Endothelial cell of umbilical vein (primary cell): Measurements from ENCODE around the gene SEMA4B. TPM values are rescaled to one million over a fixed set of nuclear protein-coding genes. Genes with fewer than 3 reads are reported as not detected.

Experiments used
- BruUV-seq: library from RNA; stranded (reverse); fragments of 400-500 nt; replicated peaks from 2 replicates; lab custom pipeline; 2021; lab: Mats Ljungman, UMichigan
- CTCF ChIA-PET: fragments of 300-600, 350-600 bp; sonication (Branson Sonifier 250); formaldehyde crosslinking; loops from one replicate; lab custom pipeline; 2021; ENCODE audit warnings: antibody characterized with exemption, inconsistent platforms; lab: Charles Lee
- POLR2A ChIA-PET: fragments of 300-600, 350-600 bp; sonication (Branson Sonifier 250); formaldehyde crosslinking; loops from one replicate; lab custom pipeline; 2021; ENCODE audit warnings: antibody characterized with exemption, inconsistent platforms; lab: Charles Lee
- DNase-seq: peaks from one replicate; pipeline ENCODE4 v3.0.0-alpha.2; 2011; ENCODE audit warnings: low read depth, low spot score
- FAIRE-seq: peaks from 2 replicates; lab custom pipeline; 2011; peaks lifted over from hg19 to GRCh38; lab: Jason Lieb, UNC
- H2AFZ ChIP-seq: 2 replicates; pipeline ENCODE4 v1.6.0; 2012; ENCODE audit warnings: low read depth, low read length, control low read depth, inconsistent platforms
- H3K27ac ChIP-seq: 2 replicates; pipeline ENCODE4 v1.5.1; 2011; ENCODE audit warnings: low read depth, mild to moderate bottlenecking, control low read depth, low read length, moderate library complexity; ENCODE audit not compliant: insufficient read depth
- H3K27me3 ChIP-seq, 2 experiments: 2 replicates each; pipeline versions ENCODE4 v1.6.0 to v1.6.1; 2011; ENCODE audit warnings: low read length in 2 of 2, mixed read lengths in 1 of 2; ENCODE audit not compliant: control insufficient read depth in 2 of 2, insufficient read depth in 2 of 2
- H3K36me3 ChIP-seq, 2 experiments: 2 replicates in 1 of 2; 3 replicates in 1 of 2; pipeline ENCODE4 v1.5.1; 2011; ENCODE audit warnings: low read length in 2 of 2, mild to moderate bottlenecking in 1 of 2, moderate library complexity in 1 of 2; ENCODE audit not compliant: control insufficient read depth in 2 of 2, insufficient read depth in 2 of 2; ENCODE audit errors: extremely low read depth in 1 of 2
- H3K4me1 ChIP-seq: 3 replicates; pipeline ENCODE4 v1.5.1; 2011; ENCODE audit warnings: mild to moderate bottlenecking, low read length; ENCODE audit not compliant: control insufficient read depth, insufficient read depth; ENCODE audit errors: extremely low read depth
- H3K4me2 ChIP-seq: 2 replicates; pipeline ENCODE4 v1.6.1; 2011; ENCODE audit warnings: low read length, control low read depth, mixed read lengths; ENCODE audit not compliant: insufficient read depth
- H3K4me3 ChIP-seq, 3 experiments: fragments of 200-600 bp in 1 of 3; sonication (generic), shearing (Covaris generic) in 1 of 3; replicated peaks in 1 of 3; 2 replicates each; pipeline ENCODE4 v1.5.1; 2011 to 2016; ENCODE audit warnings: control low read depth in 3 of 3, low read length in 3 of 3, mild to moderate bottlenecking in 2 of 3, inconsistent platforms in 1 of 3, low read depth in 1 of 3, moderate library complexity in 1 of 3; ENCODE audit not compliant: insufficient read depth in 1 of 3
- H3K79me2 ChIP-seq: 2 replicates; pipeline ENCODE4 v1.6.0; 2012; ENCODE audit warnings: low read length, inconsistent platforms; ENCODE audit not compliant: control insufficient read depth, insufficient read depth
- H3K9ac ChIP-seq: replicated peaks from 2 replicates; pipeline ENCODE3; 2011; ENCODE audit warnings: low read length, control low read depth; ENCODE audit not compliant: insufficient read depth; ENCODE audit errors: extremely low read depth
- H3K9me1 ChIP-seq: replicated peaks from 3 replicates; pipeline ENCODE4 v1.6.0; 2011; ENCODE audit warnings: mild to moderate bottlenecking, low read length; ENCODE audit not compliant: control insufficient read depth, insufficient read depth; ENCODE audit errors: extremely low read depth
- H3K9me3 ChIP-seq: replicated peaks from 2 replicates; pipeline ENCODE4 v1.5.1; 2012; ENCODE audit warnings: low read length, inconsistent platforms; ENCODE audit not compliant: control insufficient read depth, insufficient read depth
- H4K20me1 ChIP-seq: replicated peaks from 2 replicates; pipeline ENCODE3; 2011; ENCODE audit warnings: mild to moderate bottlenecking, low read length; ENCODE audit not compliant: control insufficient read depth, insufficient read depth; ENCODE audit errors: extremely low read depth
- CTCF ChIP-seq, 2 donors: IDR thresholded peaks; 1 replicate in 1 of 2; 2 replicates in 1 of 2; pipeline ENCODE4 v1.5.1; 2011; ENCODE audit warnings: low read length in 2 of 2, mild to moderate bottlenecking in 2 of 2, moderate library complexity in 2 of 2, control low read depth in 1 of 2, inconsistent platforms in 1 of 2, low read depth in 1 of 2; ENCODE audit not compliant: insufficient read depth in 1 of 2; ENCODE audit errors: extremely low read depth in 1 of 2
- EZH2 ChIP-seq: IDR thresholded peaks from 2 replicates; pipeline ENCODE4 v1.6.1; 2012; ENCODE audit warnings: borderline replicate concordance, low read depth, mild to moderate bottlenecking, moderate library complexity, low read length, inconsistent platforms; ENCODE audit not compliant: severe bottlenecking
- FOS ChIP-seq: IDR thresholded peaks from 2 replicates; pipeline ENCODE4 v1.6.1; 2011; ENCODE audit warnings: mild to moderate bottlenecking, low read length, moderate library complexity, borderline replicate concordance; ENCODE audit not compliant: insufficient read depth
- GATA2 ChIP-seq: IDR thresholded peaks from 2 replicates; pipeline ENCODE4 v1.7.0; 2011; ENCODE audit warnings: low read depth, mild to moderate bottlenecking, moderate library complexity, mixed read lengths, low read length; ENCODE audit not compliant: insufficient read length, insufficient read depth
- JUN ChIP-seq: IDR thresholded peaks from 2 replicates; pipeline ENCODE4 v1.6.1; 2011; ENCODE audit warnings: borderline replicate concordance, low read depth; ENCODE audit not compliant: insufficient read length, insufficient read depth
- MAX ChIP-seq: IDR thresholded peaks from 2 replicates; pipeline ENCODE4 v1.6.1; 2011; ENCODE audit not compliant: insufficient read depth, insufficient read length
- MYC ChIP-seq: IDR thresholded peaks from one replicate; pipeline ENCODE4 v1.6.1; 2011; ENCODE audit warnings: mild to moderate bottlenecking, low read depth, low read length
- POLR2A ChIP-seq: IDR thresholded peaks from 2 replicates; pipeline ENCODE4 v1.6.1; 2012; ENCODE audit warnings: low read depth, mild to moderate bottlenecking, control low read depth, low read length
- POLR2AphosphoS5 ChIP-seq: IDR thresholded peaks from 2 replicates; pipeline ENCODE4 v1.6.1; 2012; ENCODE audit warnings: low read depth, mild to moderate bottlenecking, control low read depth, low read length, moderate library complexity; ENCODE audit not compliant: insufficient read depth
- dilution Hi-C: fragments of 300-500 bp; cut with MboI; formaldehyde crosslinking; loops from one replicate; pipeline ENCODE4 v1.15.0; 2019; ENCODE audit warnings: low sequenced_read_pairs; ENCODE audit not compliant: extremely low pct_ligation_motif_present
- intact Hi-C: fragments of 100-400 bp; cut with micrococcal nuclease; formaldehyde crosslinking; loops from one replicate; pipeline ENCODE4 v1.10.0; 2022
- polyA plus RNA-seq, 4 experiments: library from polyadenylated mRNA; depleted of rRNA in 3 of 4; stranded (reverse) in 3 of 4; unstranded in 1 of 4; fragments of >200 nt; gene quantifications; 2 replicates each; pipeline versions ENCODE4 v1.2.1 to v1.2.3, GENCODE V29; 2011 to 2012; ENCODE audit warnings: missing spikeins in 1 of 4
- total RNA-seq: library from RNA; stranded (reverse); gene quantifications from 2 replicates; pipeline ENCODE4 v1.2.3, GENCODE V29; 2021

The SEMA4B gene
- total and polyA plus RNA-seq, 2 donors (not counting 3 experiments of a cell fraction or from before 2014, with no cell fraction given) = 6.1 to 7.1 TPM

GRCh38 chr15:90154246-90154645 lies 46.9 kb upstream of the SEMA4B start:
- Histone ChIP-seq H3K9me3 (no peaks in the 10 kb centered on the region), H3K27ac (no peak overlapping the region), H3K79me2 (no peaks in the 10 kb centered on the region), H3K36me3 (no peaks in the 10 kb centered on the region), H4K20me1 (no peaks in the 10 kb centered on the region), H3K4me1 (peaks cover 6% of the 10 kb centered on the region), H3K9ac (no peak overlapping the region), H3K4me2 (no peak overlapping the region), H3K4me3 (no peak overlapping the region), H2AFZ (no peak overlapping the region), H3K27me3 (peaks cover 0 to 2% of the 10 kb centered on the region in 2 experiments), H3K9me1 (no peaks in the 10 kb centered on the region)
- ChIA-PET CTCF (interaction anchor here (1.0 kb wide), 1 partner anchor 67 kb away, joined by 3 read pairs; no protein-coding TSS in a partner anchor), POLR2A (interaction anchor here (0.6 kb wide), 1 partner anchor 10 kb away, joined by 3 read pairs; no protein-coding TSS in a partner anchor)
- intact Hi-C loops (no loop called here), dilution Hi-C loops (no loop called here)
- FAIRE-seq = no peak
- TF ChIP-seq JUN = no peak
- TF ChIP-seq EZH2 = no peak
- no peak for TF ChIP-seq FOS
- no peak for TF ChIP-seq GATA2
- no peak for TF ChIP-seq POLR2A
- no peak for TF ChIP-seq MAX
- TF ChIP-seq POLR2AphosphoS5 = no peak
- no peak for TF ChIP-seq MYC
- TF ChIP-seq CTCF (IDR thresholded peaks at IDR 0.05; ENCODE audit: extremely low read depth in 1 of 2, insufficient read depth in 1 of 2, low read depth in 1 of 2, low read length in 2 of 2) = no peak
- BruUV-seq = no TSS peak
- DNase-seq = no peak
